CD4-positive, alpha-beta T cell treated with Interferon gamma for 1 hour (primary cell): ENCODE results near the gene GALNT6.
"Not testable (repeated sequence)": the region's sequence is repeated elsewhere in the genome, so short reads cannot be mapped to it uniquely, and the experiment has no call there.

Experiments used
- DNase-seq: peaks from one replicate; pipeline ENCODE4 v3.0.0-alpha.2; 2020

Gene GALNT6

GRCh38 chr12:51357374-51358047 is 33.7 kb downstream of the GALNT6 start:
- peak; percentile 33 for DNase-seq

GRCh38 chr12:51351913-51352532 is 39.2 kb downstream of the GALNT6 start:
- DNase-seq, result peak; percentile 26

- DNase-seq, result no peak
These were observed 42.2 kb downstream of the GALNT6 start for GRCh38 chr12:51349026-51349425.

GRCh38 chr12:51348116-51348515 is 43.1 kb downstream of the GALNT6 start:
- DNase-seq, result no peak

GRCh38 chr12:51346581-51346980 is 44.6 kb downstream of the GALNT6 start, which contains the start of gene CELA1:
Gene CELA1 (minus strand): TSS chr12:51346679. CDS start chr12:51346638, 41 bp downstream.
- no peak for DNase-seq

GRCh38 chr12:51345681-51346080 is 45.5 kb downstream of the GALNT6 start:
- no peak for DNase-seq

GRCh38 chr12:51343201-51343600 is 48.0 kb downstream of the GALNT6 start:
- no peak for DNase-seq

GRCh38 chr12:51342416-51342815 is 48.8 kb downstream of the GALNT6 start:
- no peak for DNase-seq

- DNase-seq, result peak; percentile 59
These were observed 49.8 kb downstream of the GALNT6 start for GRCh38 chr12:51341251-51342007.

GRCh38 chr12:51339750-51340149 is 51.5 kb downstream of the GALNT6 start:
- DNase-seq, result no peak

- DNase-seq, result not testable (repeated sequence)
These were observed 53.9 kb downstream of the GALNT6 start for GRCh38 chr12:51337336-51337735.

GRCh38 chr12:51335931-51336330 is 55.3 kb downstream of the GALNT6 start:
- no peak for DNase-seq

GRCh38 chr12:51334764-51335163 is 56.4 kb downstream of the GALNT6 start:
- no peak for DNase-seq

GRCh38 chr12:51333536-51333935 is 57.7 kb downstream of the GALNT6 start:
- no peak for DNase-seq

GRCh38 chr12:51330186-51330585 is 61.0 kb downstream of the GALNT6 start:
- no peak for DNase-seq

GRCh38 chr12:51329742-51330141 is 61.5 kb downstream of the GALNT6 start:
- no peak for DNase-seq

- DNase-seq, result no peak
These were observed 62.6 kb downstream of the GALNT6 start for GRCh38 chr12:51328587-51328986.

- DNase-seq, result peak; percentile 16
These were observed 64.3 kb downstream of the GALNT6 start for GRCh38 chr12:51326698-51327439.

GRCh38 chr12:51324953-51325352 is 66.3 kb downstream of the GALNT6 start:
- DNase-seq, result no peak

GRCh38 chr12:51323966-51324895 is 67.0 kb downstream of the GALNT6 start, which contains the start of gene BIN2:
Gene BIN2 (minus strand): TSS chr12:51324174. CDS start chr12:51324102, 72 bp downstream.
- peak; percentile 81 for DNase-seq

- peak; percentile 74 for DNase-seq
These were observed 67.8 kb downstream of the GALNT6 start for GRCh38 chr12:51323317-51323960.
